K562 (cell line): ENCODE results near the gene C2. TPM values are rescaled to one million over a fixed set of nuclear protein-coding genes. Genes with fewer than 3 reads are reported as not detected.
A peak's percentile ranks its signal among the peaks of the same experiment; 100 is the strongest.

ENCODE experiments used
- ATF7 ChIP-seq: fragments of 450-650 bp; IDR thresholded peaks from 2 replicates; pipeline ENCODE4 v1.7.1; 2014; ENCODE audit warnings: mild to moderate bottlenecking, moderate library complexity
- CC2D1A ChIP-seq: fragments of 450-650 bp; IDR thresholded peaks from 2 replicates; pipeline ENCODE4 v1.6.1; 2017; ENCODE audit warnings: mild to moderate bottlenecking
- CEBPG ChIP-seq, 3 experiments: fragments of 200-800 bp in 1 of 3; sonication (Bioruptor generic) in 1 of 3; sonication (generic) in 1 of 3; formaldehyde crosslinking in 1 of 3; IDR thresholded peaks in 2 of 3; conservative IDR thresholded peaks in 1 of 3; 2 replicates each; pipeline versions ENCODE4 v1.6.1 to v1.8.0; 2016 to 2022; ENCODE audit warnings: missing compliant biosample characterization in 2 of 3, missing genetic modification characterization in 2 of 3, mild to moderate bottlenecking in 1 of 3, missing genetic modification reagents in 1 of 3
- COPS2 ChIP-seq: fragments of 450-650 bp; conservative IDR thresholded peaks from 2 replicates; pipeline ENCODE4 v1.6.1; 2016; ENCODE audit warnings: mild to moderate bottlenecking, moderate library complexity
- FOXJ2 ChIP-seq: fragments of 200-800 bp; sonication (Bioruptor generic); IDR thresholded peaks from 2 replicates; pipeline ENCODE4 v1.6.1; 2016; ENCODE audit warnings: missing genetic modification characterization, missing compliant biosample characterization
- FOXM1 ChIP-seq, 2 experiments: fragments of 450-650 bp in 1 of 2; sonication (generic) in 1 of 2; formaldehyde crosslinking in 1 of 2; IDR thresholded peaks; 2 replicates each; pipeline versions ENCODE4 v1.6.1 to v1.9.0; 2017 to 2022; ENCODE audit warnings: low read depth in 2 of 2, mild to moderate bottlenecking in 2 of 2, missing genetic modification reagents in 1 of 2, moderate library complexity in 1 of 2
- JUNB ChIP-seq: fragments of 450-650 bp; formaldehyde crosslinking; conservative IDR thresholded peaks from 2 replicates; pipeline ENCODE4 v1.4.0; 2020; ENCODE audit warnings: mild to moderate bottlenecking
- LARP7 ChIP-seq: fragments of 450-650 bp; IDR thresholded peaks from 2 replicates; pipeline ENCODE4 v1.6.1; 2016
- MAFK ChIP-seq: IDR thresholded peaks from 2 replicates; pipeline ENCODE4 v1.6.1; 2011; ENCODE audit warnings: low read length, improper control_type of control experiment
- MEF2D ChIP-seq: conservative IDR thresholded peaks from 2 replicates; pipeline ENCODE4 v1.6.1; 2016; ENCODE audit warnings: low read depth, missing genetic modification characterization, missing compliant biosample characterization
- RAD21 ChIP-seq, 2 experiments: fragments of 250-450 bp in 1 of 2; fragments of 450-650 bp in 1 of 2; sonication (Bioruptor Pico) in 1 of 2; formaldehyde crosslinking in 1 of 2; IDR thresholded peaks in 1 of 2; conservative IDR thresholded peaks in 1 of 2; 2 replicates each; pipeline versions ENCODE4 v1.4.0 to v1.8.0; 2020 to 2022; ENCODE audit warnings: mild to moderate bottlenecking in 2 of 2, moderate library complexity in 1 of 2
- RBFOX2 ChIP-seq: fragments of 200-400 bp; formaldehyde crosslinking; IDR thresholded peaks from 2 replicates; pipeline ENCODE4 v1.6.1; 2017; ENCODE audit warnings: low read depth, mild to moderate bottlenecking, low read length, moderate library complexity
- RBM17 ChIP-seq: fragments of 200-400 bp; formaldehyde crosslinking; IDR thresholded peaks from 2 replicates; pipeline ENCODE4 v1.6.1; 2017; ENCODE audit warnings: low read depth, mild to moderate bottlenecking, low read length, borderline replicate concordance
- RBM34 ChIP-seq: fragments of 200-400 bp; formaldehyde crosslinking; IDR thresholded peaks from 2 replicates; pipeline ENCODE4 v1.6.1; 2018; ENCODE audit warnings: low read length, borderline replicate concordance; ENCODE audit not compliant: insufficient read depth
- SMARCA4 ChIP-seq: fragments of 450-650 bp; IDR thresholded peaks from 2 replicates; pipeline ENCODE4 v1.6.1; 2016
- SNIP1 ChIP-seq: fragments of 450-650 bp; IDR thresholded peaks from 2 replicates; pipeline ENCODE4 v1.7.1; 2017; ENCODE audit warnings: low read depth, mild to moderate bottlenecking
- SPI1 ChIP-seq: IDR thresholded peaks from 2 replicates; pipeline ENCODE4 v1.6.1; 2011; ENCODE audit warnings: low read depth, low read length, control low read depth, borderline replicate concordance
- ZEB2 ChIP-seq: fragments of 450-650 bp; IDR thresholded peaks from 2 replicates; pipeline ENCODE4 v1.6.1; 2016
- ZFP30 ChIP-seq: fragments of 250-450 bp; sonication (Bioruptor Pico); IDR thresholded peaks from 2 replicates; pipeline ENCODE4 v1.8.0; 2022; ENCODE audit warnings: moderate library complexity, mild to moderate bottlenecking, inconsistent platforms, borderline replicate concordance
- ZNF175 ChIP-seq: fragments of 200-800 bp; sonication (Bioruptor generic); IDR thresholded peaks from 2 replicates; pipeline ENCODE4 v1.6.1; 2016; ENCODE audit warnings: low read depth, mild to moderate bottlenecking, missing genetic modification characterization, missing compliant biosample characterization
- ZNF561 ChIP-seq: fragments of 450-650 bp; formaldehyde crosslinking; conservative IDR thresholded peaks from 2 replicates; pipeline ENCODE4 v1.4.0; 2020; ENCODE audit warnings: mild to moderate bottlenecking, moderate library complexity
- polyA plus RNA-seq, 8 experiments: library from polyadenylated mRNA; depleted of rRNA in 4 of 8; stranded (reverse) in 5 of 8; unstranded in 3 of 8; fragments of >200 nt; fragmentation: Nextera tagmentation in 2 of 8; fragmentation: Illumina TruSeq in 1 of 8; extraction: Ambion mirVana in 2 of 8; extraction: Trizol in 1 of 8; gene quantifications; 2 replicates each; pipeline versions ENCODE4 v1.2.1 to v1.2.3, GENCODE V29; 2011 to 2014; ENCODE audit warnings: inconsistent platforms in 1 of 8, missing spikeins in 1 of 8
- total RNA-seq, 7 experiments: library from RNA; depleted of rRNA in 6 of 7; stranded (reverse); fragments of >200 nt in 6 of 7; fragmentation: Illumina TruSeq in 2 of 7; extraction: Trizol in 2 of 7; gene quantifications; 2 replicates each; pipeline versions ENCODE4 v1.2.1 to v1.2.3, GENCODE V29; 2011 to 2021; ENCODE audit warnings: low replicate concordance in 1 of 7
- TF ChIP-seq, protein P1 (sequence below): sonication (generic); formaldehyde crosslinking; IDR thresholded peaks from 2 replicates; pipeline ENCODE4 v1.9.0; 2022; ENCODE audit warnings: mild to moderate bottlenecking, missing genetic modification reagents
- TF ChIP-seq, protein P2 (sequence below): fragments of 250-450 bp; sonication (Bioruptor Pico); IDR thresholded peaks from 2 replicates; pipeline ENCODE4 v1.5.0; 2021
- TF ChIP-seq, protein P3 (sequence below), 2 experiments: fragments of 250-450 bp in 1 of 2; fragments of 450-650 bp in 1 of 2; sonication (Bioruptor Pico) in 1 of 2; IDR thresholded peaks; 2 replicates each; pipeline versions ENCODE4 v1.6.1 to v1.8.0; 2016 to 2021; ENCODE audit warnings: mild to moderate bottlenecking in 2 of 2, moderate library complexity in 2 of 2, missing compliant biosample characterization in 1 of 2, missing genetic modification characterization in 1 of 2
- TF ChIP-seq, protein P4 (sequence below): fragments of 450-650 bp; formaldehyde crosslinking; IDR thresholded peaks from 2 replicates; pipeline ENCODE4 v1.4.0; 2022; ENCODE audit warnings: mild to moderate bottlenecking, moderate library complexity
- TF ChIP-seq, protein P5 (sequence below), 3 experiments: IDR thresholded peaks in 2 of 3; conservative IDR thresholded peaks in 1 of 3; 2 replicates each; pipeline ENCODE4 v1.5.1; 2011 to 2012; ENCODE audit warnings: low read length in 3 of 3, mild to moderate bottlenecking in 3 of 3, control low read depth in 2 of 3, improper control_type of control experiment in 1 of 3, inconsistent platforms in 1 of 3, low read depth in 1 of 3, mixed read lengths in 1 of 3, moderate library complexity in 1 of 3; ENCODE audit not compliant: insufficient read depth in 2 of 3

Gene C2
- total and polyA plus RNA-seq, 9 of the 15 experiments (the other 6 are each of a cell fraction or from before 2014, with no cell fraction given) = 0.05 to 1.1 (median 0.39) TPM; not detected in 1

DNA sequence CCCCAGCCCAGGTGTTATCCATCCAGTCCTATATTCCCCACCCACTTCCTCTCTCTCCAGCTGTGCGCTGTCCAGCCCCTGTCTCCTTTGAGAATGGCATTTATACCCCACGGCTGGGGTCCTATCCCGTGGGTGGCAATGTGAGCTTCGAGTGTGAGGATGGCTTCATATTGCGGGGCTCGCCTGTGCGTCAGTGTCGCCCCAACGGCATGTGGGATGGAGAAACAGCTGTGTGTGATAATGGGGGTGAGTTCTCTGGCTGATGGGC lies 1.1 kb downstream of the C2 start (continued):
- TF ChIP-seq, protein P1, sequence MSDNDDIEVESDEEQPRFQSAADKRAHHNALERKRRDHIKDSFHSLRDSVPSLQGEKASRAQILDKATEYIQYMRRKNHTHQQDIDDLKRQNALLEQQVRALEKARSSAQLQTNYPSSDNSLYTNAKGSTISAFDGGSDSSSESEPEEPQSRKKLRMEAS = no peak
- no peak for TF ChIP-seq ATF7
- TF ChIP-seq ZFP30 (CRISPR knock-in tag) = no peak
- TF ChIP-seq ZNF561 (CRISPR knock-in tag) = no peak
- no peak for TF ChIP-seq RBM17
- no peak for TF ChIP-seq ZNF175 (CRISPR knock-in tag)
- TF ChIP-seq, protein P2, sequence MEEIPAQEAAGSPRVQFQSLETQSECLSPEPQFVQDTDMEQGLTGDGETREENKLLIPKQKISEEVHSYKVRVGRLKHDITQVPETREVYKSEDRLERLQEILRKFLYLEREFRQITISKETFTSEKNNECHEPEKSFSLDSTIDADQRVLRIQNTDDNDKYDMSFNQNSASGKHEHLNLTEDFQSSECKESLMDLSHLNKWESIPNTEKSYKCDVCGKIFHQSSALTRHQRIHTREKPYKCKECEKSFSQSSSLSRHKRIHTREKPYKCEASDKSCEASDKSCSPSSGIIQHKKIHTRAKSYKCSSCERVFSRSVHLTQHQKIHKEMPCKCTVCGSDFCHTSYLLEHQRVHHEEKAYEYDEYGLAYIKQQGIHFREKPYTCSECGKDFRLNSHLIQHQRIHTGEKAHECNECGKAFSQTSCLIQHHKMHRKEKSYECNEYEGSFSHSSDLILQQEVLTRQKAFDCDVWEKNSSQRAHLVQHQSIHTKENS = no peak
- TF ChIP-seq, protein P3, sequence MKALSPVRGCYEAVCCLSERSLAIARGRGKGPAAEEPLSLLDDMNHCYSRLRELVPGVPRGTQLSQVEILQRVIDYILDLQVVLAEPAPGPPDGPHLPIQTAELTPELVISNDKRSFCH (CRISPR knock-in tag; IDR thresholded peaks at IDR 0.05) = no peak
- TF ChIP-seq, protein P3 (tag; IDR thresholded peaks at IDR 0.05) = no peak
- no peak for TF ChIP-seq RBM34
- TF ChIP-seq, protein P4, sequence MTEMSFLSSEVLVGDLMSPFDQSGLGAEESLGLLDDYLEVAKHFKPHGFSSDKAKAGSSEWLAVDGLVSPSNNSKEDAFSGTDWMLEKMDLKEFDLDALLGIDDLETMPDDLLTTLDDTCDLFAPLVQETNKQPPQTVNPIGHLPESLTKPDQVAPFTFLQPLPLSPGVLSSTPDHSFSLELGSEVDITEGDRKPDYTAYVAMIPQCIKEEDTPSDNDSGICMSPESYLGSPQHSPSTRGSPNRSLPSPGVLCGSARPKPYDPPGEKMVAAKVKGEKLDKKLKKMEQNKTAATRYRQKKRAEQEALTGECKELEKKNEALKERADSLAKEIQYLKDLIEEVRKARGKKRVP (CRISPR knock-in tag) = no peak
- no peak for TF ChIP-seq SMARCA4
- TF ChIP-seq MAFK = no peak
- TF ChIP-seq JUNB = no peak
- no peak for TF ChIP-seq COPS2
- no peak for TF ChIP-seq CC2D1A
- TF ChIP-seq RBFOX2 = no peak
- no peak for TF ChIP-seq MEF2D (tag)
- TF ChIP-seq, protein P5, sequence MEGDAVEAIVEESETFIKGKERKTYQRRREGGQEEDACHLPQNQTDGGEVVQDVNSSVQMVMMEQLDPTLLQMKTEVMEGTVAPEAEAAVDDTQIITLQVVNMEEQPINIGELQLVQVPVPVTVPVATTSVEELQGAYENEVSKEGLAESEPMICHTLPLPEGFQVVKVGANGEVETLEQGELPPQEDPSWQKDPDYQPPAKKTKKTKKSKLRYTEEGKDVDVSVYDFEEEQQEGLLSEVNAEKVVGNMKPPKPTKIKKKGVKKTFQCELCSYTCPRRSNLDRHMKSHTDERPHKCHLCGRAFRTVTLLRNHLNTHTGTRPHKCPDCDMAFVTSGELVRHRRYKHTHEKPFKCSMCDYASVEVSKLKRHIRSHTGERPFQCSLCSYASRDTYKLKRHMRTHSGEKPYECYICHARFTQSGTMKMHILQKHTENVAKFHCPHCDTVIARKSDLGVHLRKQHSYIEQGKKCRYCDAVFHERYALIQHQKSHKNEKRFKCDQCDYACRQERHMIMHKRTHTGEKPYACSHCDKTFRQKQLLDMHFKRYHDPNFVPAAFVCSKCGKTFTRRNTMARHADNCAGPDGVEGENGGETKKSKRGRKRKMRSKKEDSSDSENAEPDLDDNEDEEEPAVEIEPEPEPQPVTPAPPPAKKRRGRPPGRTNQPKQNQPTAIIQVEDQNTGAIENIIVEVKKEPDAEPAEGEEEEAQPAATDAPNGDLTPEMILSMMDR (IDR thresholded peaks at IDR 0.05 in 2 of 3, conservative IDR thresholded peaks at IDR 0.05 in 1 of 3; ENCODE audit: insufficient read depth in 2 of 3, low read depth in 1 of 3, low read length in 3 of 3) = no peak
- no peak for TF ChIP-seq FOXM1 (IDR thresholded peaks at IDR 0.05; ENCODE audit: low read depth)
- TF ChIP-seq FOXM1 (CRISPR knock-in tag; IDR thresholded peaks at IDR 0.05; ENCODE audit: low read depth) = no peak
- TF ChIP-seq LARP7 = no peak
- no peak for TF ChIP-seq RAD21 (CRISPR knock-in tag; conservative IDR thresholded peaks at IDR 0.05 in 1 of 2, IDR thresholded peaks at IDR 0.05 in 1 of 2)
- TF ChIP-seq SNIP1 = no peak
- peak; percentile 43; the same call in 1 of the 2 replicates for TF ChIP-seq SPI1
- no peak for TF ChIP-seq ZEB2
- no peak for TF ChIP-seq FOXJ2
- TF ChIP-seq CEBPG (CRISPR knock-in tag; IDR thresholded peaks at IDR 0.05) = 0 out of 2 replicates have a peak, but pooled peaks have one; percentile 7
- no peak for TF ChIP-seq CEBPG (tag; conservative IDR thresholded peaks at IDR 0.05 in 1 of 2, IDR thresholded peaks at IDR 0.05 in 1 of 2)
